WTC11 (cell line): ENCODE data around the gene FUT2. TPM values are rescaled to one million over a fixed set of nuclear protein-coding genes. Genes with fewer than 3 reads are reported as not detected.

Experiments used
- ATAC-seq: fragments of 200-7000 bp; cut with Tn5 transposase; 2 replicates; pipeline ENCODE4 v1.10.0; 2021; ENCODE audit warnings: mild to moderate bottlenecking, moderate library complexity
- CTCF ChIA-PET: fragments of 300-600 bp; sonication (Branson Sonifier 250); formaldehyde crosslinking; loops from one replicate; lab custom pipeline; 2021; ENCODE audit warnings: antibody characterized with exemption; lab: Charles Lee
- POLR2A ChIA-PET: fragments of 350-600 bp; sonication (Branson Sonifier 250); formaldehyde crosslinking; loops from one replicate; lab custom pipeline; 2021; ENCODE audit warnings: antibody characterized with exemption; lab: Charles Lee
- DNase-seq: peaks from one replicate; pipeline ENCODE4 v3.0.0; 2021; ENCODE audit warnings: low spot score
- H3K27ac Mint-ChIP-seq: 2 replicates; pipeline ENCODE4 v1.8.0; 2021; ENCODE audit warnings: mixed read lengths
- H3K27me3 Mint-ChIP-seq: 2 replicates; pipeline ENCODE4 v1.8.0; 2021; ENCODE audit warnings: low read depth, mild to moderate bottlenecking, moderate library complexity, mixed read lengths
- H3K36me3 Mint-ChIP-seq: 2 replicates; pipeline ENCODE4 v1.8.0; 2021; ENCODE audit warnings: mixed read lengths
- H3K4me1 Mint-ChIP-seq: 2 replicates; pipeline ENCODE4 v1.8.0; 2022; ENCODE audit warnings: mixed read lengths
- H3K4me3 Mint-ChIP-seq: 2 replicates; pipeline ENCODE4 v1.8.0; 2021; ENCODE audit warnings: mild to moderate bottlenecking, moderate library complexity, mixed read lengths
- H3K9me3 Mint-ChIP-seq: 2 replicates; pipeline ENCODE4 v1.8.0; 2021; ENCODE audit warnings: mixed read lengths
- ELF4 ChIP-seq: sonication (generic); formaldehyde crosslinking; IDR thresholded peaks from 2 replicates; pipeline ENCODE4 v1.8.1; 2022; ENCODE audit warnings: low read depth, mild to moderate bottlenecking, moderate library complexity, missing genetic modification reagents
- EMX1 ChIP-seq: fragments of 250-450 bp; sonication (Bioruptor Pico); IDR thresholded peaks from 2 replicates; pipeline ENCODE4 v1.8.0; 2021; ENCODE audit warnings: mild to moderate bottlenecking
- ESRRA ChIP-seq: sonication (generic); formaldehyde crosslinking; IDR thresholded peaks from 2 replicates; pipeline ENCODE4 v1.8.1; 2022; ENCODE audit warnings: mild to moderate bottlenecking, missing genetic modification reagents, borderline replicate concordance
- FOXJ3 ChIP-seq: sonication (generic); formaldehyde crosslinking; IDR thresholded peaks from 2 replicates; pipeline ENCODE4 v1.9.0; 2021; ENCODE audit warnings: missing genetic modification reagents, mild to moderate bottlenecking, borderline replicate concordance
- GABPB1 ChIP-seq: sonication (generic); formaldehyde crosslinking; IDR thresholded peaks from 2 replicates; pipeline ENCODE4 v1.8.1; 2023; ENCODE audit warnings: mild to moderate bottlenecking, missing genetic modification reagents
- IRF2 ChIP-seq: sonication (generic); formaldehyde crosslinking; IDR thresholded peaks from 2 replicates; pipeline ENCODE4 v1.8.0; 2022; ENCODE audit warnings: low read depth, missing genetic modification reagents, borderline replicate concordance
- KAT7 ChIP-seq: sonication (generic); formaldehyde crosslinking; IDR thresholded peaks from 2 replicates; pipeline ENCODE4 v1.8.1; 2023; ENCODE audit warnings: missing genetic modification reagents, mild to moderate bottlenecking, borderline replicate concordance
- MXD4 ChIP-seq: fragments of 250-450 bp; sonication (Bioruptor Pico); IDR thresholded peaks from 2 replicates; pipeline ENCODE4 v1.8.0; 2021; ENCODE audit warnings: mild to moderate bottlenecking, moderate library complexity, borderline replicate concordance
- SOX15 ChIP-seq: fragments of 250-450 bp; sonication (Bioruptor Pico); IDR thresholded peaks from 2 replicates; pipeline ENCODE4 v1.9.0; 2021; ENCODE audit warnings: mild to moderate bottlenecking
- TCF7 ChIP-seq: sonication (generic); formaldehyde crosslinking; IDR thresholded peaks from 2 replicates; pipeline ENCODE4 v1.8.0; 2022; ENCODE audit warnings: mild to moderate bottlenecking, low read depth, missing genetic modification reagents, moderate library complexity
- ZBTB21 ChIP-seq: sonication (generic); formaldehyde crosslinking; IDR thresholded peaks from 2 replicates; pipeline ENCODE4 v1.8.1; 2023; ENCODE audit warnings: mild to moderate bottlenecking, missing genetic modification reagents, borderline replicate concordance
- ZNF121 ChIP-seq: sonication (generic); formaldehyde crosslinking; IDR thresholded peaks from 2 replicates; pipeline ENCODE4 v1.8.0; 2023; ENCODE audit warnings: missing genetic modification reagents
- ZNF138 ChIP-seq: sonication (generic); formaldehyde crosslinking; conservative IDR thresholded peaks from 2 replicates; pipeline ENCODE4 v1.8.1; 2022; ENCODE audit warnings: mild to moderate bottlenecking, moderate library complexity, missing genetic modification reagents
- ZNF232 ChIP-seq: sonication (generic); formaldehyde crosslinking; IDR thresholded peaks from 2 replicates; pipeline ENCODE4 v1.8.0; 2022; ENCODE audit warnings: mild to moderate bottlenecking, missing genetic modification reagents
- ZNF317 ChIP-seq: sonication (generic); formaldehyde crosslinking; IDR thresholded peaks from 2 replicates; pipeline ENCODE4 v1.8.1; 2023; ENCODE audit warnings: low read depth, mild to moderate bottlenecking, moderate library complexity, missing genetic modification reagents, borderline replicate concordance
- total RNA-seq: library from RNA; stranded (reverse); gene quantifications from 3 replicates; pipeline ENCODE4 v1.2.3, GENCODE V29; 2021
- TF ChIP-seq, protein P1 (sequence below): fragments of 200-600 bp; IDR thresholded peaks from 2 replicates; pipeline ENCODE4 v1.8.0; 2022; ENCODE audit warnings: antibody characterized with exemption
- TF ChIP-seq, protein P2 (sequence below): sonication (generic); formaldehyde crosslinking; conservative IDR thresholded peaks from 2 replicates; pipeline ENCODE4 v1.8.1; 2022; ENCODE audit warnings: mild to moderate bottlenecking, missing genetic modification reagents
- TF ChIP-seq, protein P3 (sequence below): fragments of 250-450 bp; sonication (Bioruptor Pico); IDR thresholded peaks from 2 replicates; pipeline ENCODE4 v1.8.0; 2021; ENCODE audit warnings: mild to moderate bottlenecking
- TF ChIP-seq, protein P4 (sequence below): fragments of 250-450 bp; sonication (Bioruptor Pico); conservative IDR thresholded peaks from 2 replicates; pipeline ENCODE4 v1.9.0; 2021; ENCODE audit warnings: mild to moderate bottlenecking
- TF ChIP-seq, protein P5 (sequence below): fragments of 250-450 bp; sonication (Bioruptor Pico); IDR thresholded peaks from 2 replicates; pipeline ENCODE4 v1.9.0; 2021; ENCODE audit warnings: mild to moderate bottlenecking

Gene FUT2
- total RNA-seq, 1 experiment from 2014 or later = 5.9 TPM

DNA sequence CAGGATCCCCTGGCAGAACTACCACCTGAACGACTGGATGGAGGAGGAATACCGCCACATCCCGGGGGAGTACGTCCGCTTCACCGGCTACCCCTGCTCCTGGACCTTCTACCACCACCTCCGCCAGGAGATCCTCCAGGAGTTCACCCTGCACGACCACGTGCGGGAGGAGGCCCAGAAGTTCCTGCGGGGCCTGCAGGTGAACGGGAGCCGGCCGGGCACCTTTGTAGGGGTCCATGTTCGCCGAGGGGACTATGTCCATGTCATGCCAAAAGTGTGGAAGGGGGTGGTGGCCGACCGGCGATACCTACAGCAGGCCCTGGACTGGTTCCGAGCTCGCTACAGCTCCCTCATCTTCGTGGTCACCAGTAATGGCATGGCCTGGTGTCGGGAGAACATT lies 7.5 kb downstream of the FUT2 start:
- Mint-ChIP-seq H3K4me3 (no peak overlapping the region), H3K27me3 (no peaks in the 10 kb centered on the region), H3K4me1 (peaks cover 4% of the 10 kb centered on the region), H3K36me3 (peaks cover 32% of the 10 kb centered on the region), H3K9me3 (no peaks in the 10 kb centered on the region; the same call in 1 of the 2 replicates), H3K27ac (no peak overlapping the region)
- no peak for DNase-seq
- POLR2A ChIA-PET = no interaction called here
- CTCF ChIA-PET = interaction anchor here (0.5 kb wide), 1 partner anchor 213 kb away, joined by 3 read pairs; no protein-coding TSS in a partner anchor
- no peak for ATAC-seq
- TF ChIP-seq ZNF121 (CRISPR knock-in tag) = no peak
- TF ChIP-seq, protein P1, sequence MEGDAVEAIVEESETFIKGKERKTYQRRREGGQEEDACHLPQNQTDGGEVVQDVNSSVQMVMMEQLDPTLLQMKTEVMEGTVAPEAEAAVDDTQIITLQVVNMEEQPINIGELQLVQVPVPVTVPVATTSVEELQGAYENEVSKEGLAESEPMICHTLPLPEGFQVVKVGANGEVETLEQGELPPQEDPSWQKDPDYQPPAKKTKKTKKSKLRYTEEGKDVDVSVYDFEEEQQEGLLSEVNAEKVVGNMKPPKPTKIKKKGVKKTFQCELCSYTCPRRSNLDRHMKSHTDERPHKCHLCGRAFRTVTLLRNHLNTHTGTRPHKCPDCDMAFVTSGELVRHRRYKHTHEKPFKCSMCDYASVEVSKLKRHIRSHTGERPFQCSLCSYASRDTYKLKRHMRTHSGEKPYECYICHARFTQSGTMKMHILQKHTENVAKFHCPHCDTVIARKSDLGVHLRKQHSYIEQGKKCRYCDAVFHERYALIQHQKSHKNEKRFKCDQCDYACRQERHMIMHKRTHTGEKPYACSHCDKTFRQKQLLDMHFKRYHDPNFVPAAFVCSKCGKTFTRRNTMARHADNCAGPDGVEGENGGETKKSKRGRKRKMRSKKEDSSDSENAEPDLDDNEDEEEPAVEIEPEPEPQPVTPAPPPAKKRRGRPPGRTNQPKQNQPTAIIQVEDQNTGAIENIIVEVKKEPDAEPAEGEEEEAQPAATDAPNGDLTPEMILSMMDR = no peak
- TF ChIP-seq, protein P2, sequence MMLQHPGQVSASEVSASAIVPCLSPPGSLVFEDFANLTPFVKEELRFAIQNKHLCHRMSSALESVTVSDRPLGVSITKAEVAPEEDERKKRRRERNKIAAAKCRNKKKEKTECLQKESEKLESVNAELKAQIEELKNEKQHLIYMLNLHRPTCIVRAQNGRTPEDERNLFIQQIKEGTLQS = no peak
- TF ChIP-seq TCF7 = no peak
- TF ChIP-seq KAT7 (CRISPR knock-in tag) = no peak
- no peak for TF ChIP-seq FOXJ3 (CRISPR knock-in tag)
- no peak for TF ChIP-seq ZNF138 (CRISPR knock-in tag)
- TF ChIP-seq, protein P3, sequence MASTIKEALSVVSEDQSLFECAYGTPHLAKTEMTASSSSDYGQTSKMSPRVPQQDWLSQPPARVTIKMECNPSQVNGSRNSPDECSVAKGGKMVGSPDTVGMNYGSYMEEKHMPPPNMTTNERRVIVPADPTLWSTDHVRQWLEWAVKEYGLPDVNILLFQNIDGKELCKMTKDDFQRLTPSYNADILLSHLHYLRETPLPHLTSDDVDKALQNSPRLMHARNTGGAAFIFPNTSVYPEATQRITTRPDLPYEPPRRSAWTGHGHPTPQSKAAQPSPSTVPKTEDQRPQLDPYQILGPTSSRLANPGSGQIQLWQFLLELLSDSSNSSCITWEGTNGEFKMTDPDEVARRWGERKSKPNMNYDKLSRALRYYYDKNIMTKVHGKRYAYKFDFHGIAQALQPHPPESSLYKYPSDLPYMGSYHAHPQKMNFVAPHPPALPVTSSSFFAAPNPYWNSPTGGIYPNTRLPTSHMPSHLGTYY (CRISPR knock-in tag) = no peak
- TF ChIP-seq MXD4 (CRISPR knock-in tag) = no peak
- TF ChIP-seq ELF4 (CRISPR knock-in tag) = no peak
- no peak for TF ChIP-seq ZBTB21 (CRISPR knock-in tag)
- no peak for TF ChIP-seq ZNF317 (CRISPR knock-in tag)
- TF ChIP-seq, protein P4, sequence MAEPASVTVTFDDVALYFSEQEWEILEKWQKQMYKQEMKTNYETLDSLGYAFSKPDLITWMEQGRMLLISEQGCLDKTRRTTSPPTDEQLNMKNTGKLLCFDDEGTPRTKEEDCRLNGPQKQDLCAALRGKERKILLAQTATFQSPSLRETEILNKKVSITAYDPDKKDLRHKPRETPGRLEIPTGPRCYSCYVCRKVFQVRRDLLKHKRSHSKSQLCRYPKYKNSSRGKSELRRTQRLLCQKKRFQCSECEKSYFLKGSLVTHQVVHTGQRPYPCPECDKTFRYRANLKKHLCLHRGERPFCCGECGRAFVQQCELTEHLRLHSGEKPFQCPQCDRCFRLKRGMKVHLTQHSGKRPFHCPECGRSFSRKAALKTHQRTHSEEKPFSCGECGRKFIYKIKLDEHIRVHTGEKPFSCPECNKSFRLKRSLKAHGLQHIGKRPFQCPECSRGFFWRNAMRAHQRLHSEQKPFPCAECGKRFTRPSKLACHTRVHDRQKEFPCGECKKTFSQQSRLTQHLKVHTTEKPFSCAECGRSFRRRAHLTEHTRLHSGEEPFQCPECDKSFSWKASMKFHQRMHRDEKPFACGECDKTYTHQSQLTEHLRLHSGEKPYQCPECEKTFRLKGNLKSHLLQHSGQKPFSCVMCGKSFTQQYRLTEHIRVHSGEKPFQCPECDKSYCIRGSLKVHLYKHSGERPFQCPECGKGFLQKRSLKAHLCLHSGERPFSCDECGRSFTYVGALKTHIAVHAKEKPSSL (CRISPR knock-in tag) = no peak
- TF ChIP-seq SOX15 (CRISPR knock-in tag) = no peak
- TF ChIP-seq EMX1 (CRISPR knock-in tag) = no peak
- no peak for TF ChIP-seq IRF2 (CRISPR knock-in tag)
- TF ChIP-seq ZNF232 (CRISPR knock-in tag) = no peak
- TF ChIP-seq ESRRA (CRISPR knock-in tag) = no peak
- TF ChIP-seq, protein P5, sequence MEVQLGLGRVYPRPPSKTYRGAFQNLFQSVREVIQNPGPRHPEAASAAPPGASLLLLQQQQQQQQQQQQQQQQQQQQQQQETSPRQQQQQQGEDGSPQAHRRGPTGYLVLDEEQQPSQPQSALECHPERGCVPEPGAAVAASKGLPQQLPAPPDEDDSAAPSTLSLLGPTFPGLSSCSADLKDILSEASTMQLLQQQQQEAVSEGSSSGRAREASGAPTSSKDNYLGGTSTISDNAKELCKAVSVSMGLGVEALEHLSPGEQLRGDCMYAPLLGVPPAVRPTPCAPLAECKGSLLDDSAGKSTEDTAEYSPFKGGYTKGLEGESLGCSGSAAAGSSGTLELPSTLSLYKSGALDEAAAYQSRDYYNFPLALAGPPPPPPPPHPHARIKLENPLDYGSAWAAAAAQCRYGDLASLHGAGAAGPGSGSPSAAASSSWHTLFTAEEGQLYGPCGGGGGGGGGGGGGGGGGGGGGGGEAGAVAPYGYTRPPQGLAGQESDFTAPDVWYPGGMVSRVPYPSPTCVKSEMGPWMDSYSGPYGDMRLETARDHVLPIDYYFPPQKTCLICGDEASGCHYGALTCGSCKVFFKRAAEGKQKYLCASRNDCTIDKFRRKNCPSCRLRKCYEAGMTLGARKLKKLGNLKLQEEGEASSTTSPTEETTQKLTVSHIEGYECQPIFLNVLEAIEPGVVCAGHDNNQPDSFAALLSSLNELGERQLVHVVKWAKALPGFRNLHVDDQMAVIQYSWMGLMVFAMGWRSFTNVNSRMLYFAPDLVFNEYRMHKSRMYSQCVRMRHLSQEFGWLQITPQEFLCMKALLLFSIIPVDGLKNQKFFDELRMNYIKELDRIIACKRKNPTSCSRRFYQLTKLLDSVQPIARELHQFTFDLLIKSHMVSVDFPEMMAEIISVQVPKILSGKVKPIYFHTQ (CRISPR knock-in tag) = no peak
- TF ChIP-seq GABPB1 (CRISPR knock-in tag) = no peak
- TF ChIP-seq, all 79 proteins: peak for 0
